BLaER1 treated with 17β-estradiol and CSF1 and Interleukin-3, amounts not matched to agents 10 nM and 100 nM (cell line): ENCODE measurements around the gene ATP1A3.

Experiments
- H3K27ac ChIP-seq, 11 experiments: shearing (Covaris generic); formaldehyde crosslinking; 2 replicates each; pipeline ENCODE4 v1.8.1; 2022
- H3K27me3 ChIP-seq, 11 experiments: shearing (Covaris generic); formaldehyde crosslinking; 2 replicates each; pipeline ENCODE4 v1.8.1; 2022
- H3K36me3 ChIP-seq, 11 experiments: shearing (Covaris generic); formaldehyde crosslinking; 2 replicates each; pipeline ENCODE4 v1.8.1; 2022
- H3K4me1 ChIP-seq, 10 experiments: shearing (Covaris generic); formaldehyde crosslinking; 2 replicates each; pipeline ENCODE4 v1.8.1; 2022
- H3K4me2 ChIP-seq, 11 experiments: shearing (Covaris generic); formaldehyde crosslinking; 2 replicates each; pipeline ENCODE4 v1.8.1; 2022
- H3K4me3 ChIP-seq, 10 experiments: shearing (Covaris generic); formaldehyde crosslinking; 2 replicates each; pipeline ENCODE4 v1.8.1; 2022
- H3K9ac ChIP-seq, 11 experiments: shearing (Covaris generic); formaldehyde crosslinking; 2 replicates each; pipeline ENCODE4 v1.8.1; 2022
- H3K9me3 ChIP-seq, 11 experiments: shearing (Covaris generic); formaldehyde crosslinking; replicated peaks in 1 of 11; 2 replicates each; pipeline ENCODE4 v1.8.1; 2022
- H4K20me1 ChIP-seq, 11 experiments: shearing (Covaris generic); formaldehyde crosslinking; 2 replicates each; pipeline ENCODE4 v1.8.1; 2022
- Cebpa-rat ChIP-seq, 11 experiments: shearing (Covaris generic); IDR thresholded peaks; 2 replicates each; pipeline ENCODE4 v1.8.1; 2022

Gene ATP1A3

GRCh38 chr19:41917676-41918075 lies 76.4 kb downstream of the ATP1A3 start:
- H3K27me3 ChIP-seq: peaks cover 63 to 79% (median 77%) of the 10 kb centered on the region in 11 experiments
- no peak overlapping the region for H3K4me2 ChIP-seq
- peaks cover 23 to 30% (median 27%) of the 10 kb centered on the region in 10 experiments for H3K4me1 ChIP-seq
- H3K27ac ChIP-seq: no peak overlapping the region
- no peak overlapping the region for H3K4me3 ChIP-seq
- no peak for TF ChIP-seq Cebpa-rat (IDR thresholded peaks at IDR 0.05)
- H3K36me3 ChIP-seq: no peaks in the 10 kb centered on the region
- H4K20me1 ChIP-seq: peaks cover 0 to 30% (median 16%) of the 10 kb centered on the region in 11 experiments; a peak in 18 of 22 replicates
- no peaks in the 10 kb centered on the region for H3K9me3 ChIP-seq
- H3K9ac ChIP-seq: no peak overlapping the region
